IPS DF 19.7 (cell line): ENCODE data around the gene LRIG2.

Experiments
- DNase-seq: peaks from one replicate; pipeline ENCODE4 v3.0.0-alpha.2; 2013; ENCODE audit warnings: low read depth, low spot score

LRIG2 gene

DNA sequence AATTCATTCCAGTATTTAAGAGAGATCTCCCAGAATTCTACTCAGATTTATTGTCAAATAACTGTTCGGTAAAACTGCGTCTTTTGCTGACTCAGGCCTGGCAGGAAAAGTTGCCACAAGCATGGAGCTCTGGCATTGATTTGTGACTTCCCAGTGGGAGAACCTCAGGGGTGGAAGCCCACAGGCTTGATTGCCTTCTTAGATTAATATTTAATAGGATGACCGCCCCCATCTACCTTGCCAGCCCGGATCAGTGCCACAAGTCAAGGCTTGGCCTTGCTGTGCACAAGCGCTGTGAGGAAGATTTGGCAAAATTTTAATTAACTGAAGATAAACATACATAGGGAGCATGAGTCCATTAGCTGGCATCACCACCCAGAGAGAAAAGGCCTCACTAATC lies 93.5 kb downstream of the LRIG2 start:
- DNase-seq: no peak

GRCh38 chr1:113168946-113169345 lies 95.9 kb downstream of the LRIG2 start:
- no peak for DNase-seq

DNA sequence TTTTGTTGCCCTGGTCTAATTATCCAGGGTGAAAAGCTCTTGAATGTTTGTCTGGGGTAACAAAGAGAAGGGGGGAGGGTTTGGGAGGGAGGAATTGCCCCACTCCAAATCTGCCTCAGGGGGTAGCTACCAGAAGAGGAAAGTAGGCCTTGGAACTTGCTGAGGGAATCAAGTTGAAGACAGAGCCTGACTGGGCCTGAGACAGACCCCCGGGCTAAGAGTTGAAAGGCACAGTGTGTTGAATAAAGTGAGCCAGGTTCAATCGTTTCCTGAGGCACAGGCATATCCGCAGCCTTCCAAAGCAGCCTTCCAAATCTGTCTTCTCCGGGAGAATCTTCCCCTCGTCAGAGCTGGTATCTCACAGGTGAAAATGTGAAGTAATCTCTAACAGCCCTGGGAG lies 96.6 kb downstream of the LRIG2 start:
- DNase-seq: no peak

DNA sequence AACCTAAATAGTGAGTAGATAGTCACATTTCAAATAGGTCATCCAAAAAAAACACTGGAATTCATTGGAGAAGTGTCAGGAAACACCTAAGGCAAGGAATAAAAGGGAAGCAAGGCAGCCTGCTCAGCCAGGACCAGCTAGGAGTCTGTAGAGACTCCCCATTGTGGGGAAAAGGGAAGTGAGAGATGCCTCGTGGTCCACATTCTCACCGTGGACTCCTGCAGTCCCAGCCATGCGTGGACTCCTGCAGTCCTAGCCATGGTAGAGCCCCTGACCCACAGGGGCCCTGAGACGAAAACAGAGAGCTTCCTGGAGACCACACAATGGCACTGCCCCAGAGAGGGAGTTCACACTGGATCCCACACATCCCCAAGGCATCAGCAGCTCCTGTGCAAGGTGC lies 97.5 kb downstream of the LRIG2 start:
- no peak for DNase-seq

- DNase-seq: no peak
These were observed 105.1 kb downstream of the LRIG2 start for GRCh38 chr1:113178106-113178505.

DNA sequence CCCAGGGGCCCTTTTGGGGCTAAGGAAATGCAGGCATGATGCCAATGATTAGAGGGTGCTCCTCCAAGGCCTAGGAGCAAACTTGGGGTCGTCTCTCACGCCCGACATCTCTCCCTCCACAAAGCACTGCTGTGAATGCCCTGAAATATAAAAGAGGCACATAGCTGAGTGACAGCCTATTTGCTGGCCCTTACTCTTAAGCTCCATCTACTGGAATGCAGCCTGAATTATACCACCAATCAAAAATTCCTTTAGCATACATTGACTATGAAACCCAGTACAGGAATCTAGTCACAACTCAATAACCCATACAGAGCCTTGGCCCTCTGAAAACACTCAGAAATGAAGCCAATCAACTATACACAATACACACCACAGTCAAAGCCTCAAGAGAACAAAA lies 105.5 kb downstream of the LRIG2 start:
- DNase-seq: no peak
